Activated naive CD4-positive, alpha-beta T cell treated with anti-CD3 and anti-CD28 coated beads, Interleukin-2, amount 10 ng/mL, durations not matched to agents 7 days and 5 days (primary cell): Measurements from ENCODE around the gene ANLN.
A peak's percentile ranks its signal among the peaks of the same experiment; 100 is the strongest.
"Not testable (repeated sequence)": the region's sequence is repeated elsewhere in the genome, so short reads cannot be mapped to it uniquely, and the experiment has no call there.

Experiments
- CTCF ChIA-PET: fragments of 350-600 bp; sonication (Branson Sonifier 250); formaldehyde crosslinking; loops from one replicate; lab custom pipeline; 2021; ENCODE audit warnings: antibody characterized with exemption; lab: Charles Lee
- DNase-seq: peaks from one replicate; pipeline ENCODE4 v3.0.0-alpha.2; 2020
- H3K27ac Mint-ChIP-seq: one replicate; pipeline ENCODE4 v1.8.0; 2021; ENCODE audit warnings: mild to moderate bottlenecking, moderate library complexity, mixed read lengths
- H3K27me3 Mint-ChIP-seq: one replicate; pipeline ENCODE4 v1.8.0; 2021; ENCODE audit warnings: mild to moderate bottlenecking, mixed read lengths
- H3K36me3 Mint-ChIP-seq: one replicate; pipeline ENCODE4 v1.8.0; 2021; ENCODE audit warnings: mixed read lengths
- H3K4me1 Mint-ChIP-seq: one replicate; pipeline ENCODE4 v1.8.0; 2021; ENCODE audit warnings: mixed read lengths
- H3K4me3 Mint-ChIP-seq: one replicate; pipeline ENCODE4 v1.8.0; 2021; ENCODE audit warnings: mild to moderate bottlenecking, moderate library complexity, mixed read lengths
- H3K9me3 Mint-ChIP-seq: one replicate; pipeline ENCODE4 v1.8.0; 2021; ENCODE audit warnings: mixed read lengths

The ANLN gene

DNA sequence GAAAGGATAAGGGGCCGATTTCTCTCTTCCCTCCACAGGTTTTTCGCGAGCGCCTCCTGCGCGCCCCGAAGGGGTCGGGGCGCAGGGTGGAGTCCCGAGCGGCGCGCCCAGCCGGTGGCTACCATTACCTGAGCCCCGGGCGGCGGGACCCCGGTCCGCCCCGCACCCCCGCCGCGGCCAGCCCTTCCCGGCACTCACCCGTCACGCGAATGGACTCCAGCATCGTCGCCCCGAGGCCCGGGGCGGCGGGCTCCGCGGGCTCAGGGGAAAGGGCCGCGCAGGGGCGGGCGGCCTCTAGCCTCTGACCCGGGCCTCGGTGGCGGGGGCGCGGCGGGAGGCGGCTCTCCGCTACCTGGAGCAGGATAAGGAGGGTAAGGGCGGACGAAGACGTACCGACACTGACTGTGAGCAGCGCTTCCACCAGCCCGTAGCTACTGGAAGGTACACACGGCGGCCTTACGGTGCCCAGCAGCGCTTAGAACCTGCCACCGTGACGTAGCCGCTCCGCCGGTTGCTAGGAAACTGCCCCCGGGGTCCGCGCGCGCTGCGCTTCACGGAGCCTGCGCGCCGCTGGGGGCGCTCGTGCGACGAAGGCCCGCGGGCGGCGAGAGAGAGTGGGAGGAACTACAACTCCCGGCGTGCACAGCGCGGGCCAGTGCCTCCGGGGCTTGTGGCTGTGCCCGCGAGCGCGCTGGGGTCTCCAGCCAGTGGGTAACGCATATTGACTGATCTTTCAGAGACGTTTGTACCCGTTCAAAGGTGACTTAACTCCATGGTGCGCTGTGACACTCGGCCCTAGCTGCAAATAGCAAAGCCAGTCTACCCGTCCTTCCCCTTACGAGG lies 22.7 kb upstream of the ANLN start:
- H3K27ac Mint-ChIP-seq = peak overlapping the region; percentile 60
- H3K36me3 Mint-ChIP-seq = peaks cover 1% of the 10 kb centered on the region
- H3K9me3 Mint-ChIP-seq = no peaks in the 10 kb centered on the region
- CTCF ChIA-PET = interaction anchor here (0.6 to 2.0 kb wide), 7 partner anchors 11 to 701 kb away, joined by 3 to 11 read pairs (median 4); partner anchors contain the start of gene ANLN
- peaks cover 20% of the 10 kb centered on the region for H3K4me1 Mint-ChIP-seq
- H3K4me3 Mint-ChIP-seq = peak overlapping the region; percentile 88
- H3K27me3 Mint-ChIP-seq = peaks cover 44% of the 10 kb centered on the region
- DNase-seq = peak; percentile 93

DNA sequence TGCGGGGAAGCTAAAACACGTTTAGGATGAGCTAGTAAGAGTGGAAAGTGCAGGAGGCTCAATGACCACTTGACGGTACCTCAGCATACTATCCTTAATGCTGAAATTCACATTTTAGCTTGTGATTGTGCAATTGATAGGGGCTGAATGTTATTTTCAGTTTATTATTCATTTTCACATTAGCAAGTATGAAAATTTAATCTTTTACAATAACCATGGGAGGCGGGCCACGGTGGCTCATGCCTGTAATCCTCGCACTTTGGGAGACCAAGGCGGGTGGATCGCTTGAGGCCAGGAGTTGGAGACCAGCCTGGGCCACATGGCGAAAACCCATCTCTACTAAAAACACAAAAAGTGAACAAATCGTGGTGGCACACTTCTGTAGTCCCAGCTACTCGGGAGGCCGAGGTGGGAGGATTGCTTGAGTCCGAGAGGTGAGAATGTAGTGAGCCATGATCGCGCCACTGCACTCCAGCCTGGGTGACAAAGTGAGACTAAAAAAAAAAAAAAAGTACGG lies 22.0 kb upstream of the ANLN start:
- Mint-ChIP-seq H3K27me3 (peaks cover 41% of the 10 kb centered on the region), H3K27ac (peak overlapping the region; percentile 60)

DNA sequence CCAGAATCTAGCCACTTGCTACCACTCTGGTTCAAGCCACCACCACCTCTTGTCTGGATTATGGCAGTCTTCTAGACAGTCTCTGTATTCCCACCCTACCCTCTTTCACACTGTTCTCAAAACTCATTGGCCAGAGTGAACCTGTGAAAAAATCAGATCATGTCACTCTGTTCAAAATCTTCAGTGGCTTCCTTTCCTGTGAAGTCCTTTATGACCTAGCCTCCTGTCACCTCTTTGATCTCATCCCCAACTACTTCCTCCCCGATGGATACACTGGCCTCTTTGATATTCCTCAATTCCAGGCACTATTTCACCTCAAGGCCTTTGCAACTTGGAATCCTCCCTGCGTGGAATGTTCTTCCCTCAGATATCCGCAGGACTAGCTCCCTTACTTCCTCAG lies 21.2 kb upstream of the ANLN start:
- Mint-ChIP-seq H3K4me1 (peaks cover 20% of the 10 kb centered on the region), H3K27me3 (peaks cover 41% of the 10 kb centered on the region), H3K36me3 (peaks cover 1% of the 10 kb centered on the region), H3K27ac (no peak overlapping the region), H3K4me3 (peak overlapping the region; percentile 37), H3K9me3 (no peaks in the 10 kb centered on the region)
- CTCF ChIA-PET = interaction anchor here (2.0 kb wide), 1 partner anchor 21 kb away, joined by 11 read pairs; the partner anchor contains the start of gene ANLN
- no peak for DNase-seq

More for the DNA sequence above, 22.0 kb upstream of the ANLN start:
- CTCF ChIA-PET = interaction anchor here (0.6 to 2.0 kb wide), 5 partner anchors 10 to 700 kb away, joined by 3 to 11 read pairs (median 4); partner anchors contain the start of gene ANLN
- Mint-ChIP-seq H3K9me3 (no peaks in the 10 kb centered on the region), H3K4me3 (peak overlapping the region; percentile 88), H3K4me1 (peaks cover 20% of the 10 kb centered on the region), H3K36me3 (peaks cover 1% of the 10 kb centered on the region)
- DNase-seq = no peak

DNA sequence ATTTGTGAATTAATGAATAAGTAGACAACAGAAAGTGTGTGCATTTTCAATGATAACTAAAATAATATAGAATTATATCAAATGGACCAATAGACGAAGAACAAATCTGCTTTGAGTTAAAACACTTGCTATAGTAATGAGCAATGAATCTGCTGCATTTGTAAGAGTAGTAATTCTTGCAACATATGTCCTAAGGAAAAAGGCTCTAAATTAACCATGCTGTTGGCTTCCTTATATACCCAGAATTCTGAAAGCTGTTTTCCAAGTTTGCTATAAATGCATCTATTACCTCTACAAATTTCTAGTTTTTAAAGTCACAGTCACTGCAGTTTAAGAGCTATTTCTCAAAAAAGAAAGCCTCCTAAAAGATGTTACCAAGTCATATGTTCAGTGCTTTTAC lies 20.5 kb upstream of the ANLN start:
- peaks cover 20% of the 10 kb centered on the region for H3K4me1 Mint-ChIP-seq
- peaks cover 1% of the 10 kb centered on the region for H3K36me3 Mint-ChIP-seq
- CTCF ChIA-PET = no interaction called here
- H3K9me3 Mint-ChIP-seq = no peaks in the 10 kb centered on the region
- peaks cover 38% of the 10 kb centered on the region for H3K27me3 Mint-ChIP-seq
- no peak overlapping the region for H3K27ac Mint-ChIP-seq
- no peak overlapping the region for H3K4me3 Mint-ChIP-seq
- no peak for DNase-seq

DNA sequence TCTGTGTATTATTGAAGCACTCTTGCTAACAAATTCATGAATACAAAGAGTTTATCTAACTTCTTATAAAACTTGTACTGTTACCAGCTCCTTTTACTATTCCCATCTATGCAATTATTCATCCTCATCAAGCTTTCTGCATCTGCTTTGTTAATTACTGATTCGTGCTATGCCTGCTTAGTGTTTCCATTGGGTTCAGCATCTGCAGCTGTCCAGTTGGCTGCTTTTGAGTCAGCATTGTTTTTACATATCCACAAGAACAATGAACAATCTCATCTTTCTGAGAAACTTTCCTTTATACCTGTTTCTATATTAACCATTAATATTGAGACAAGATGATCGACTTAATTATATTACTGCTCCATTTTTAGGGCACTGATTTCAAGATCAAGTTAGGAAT lies 19.6 kb upstream of the ANLN start:
- CTCF ChIA-PET = no interaction called here
- H3K36me3 Mint-ChIP-seq = peaks cover 1% of the 10 kb centered on the region
- peaks cover 20% of the 10 kb centered on the region for H3K4me1 Mint-ChIP-seq

DNA sequence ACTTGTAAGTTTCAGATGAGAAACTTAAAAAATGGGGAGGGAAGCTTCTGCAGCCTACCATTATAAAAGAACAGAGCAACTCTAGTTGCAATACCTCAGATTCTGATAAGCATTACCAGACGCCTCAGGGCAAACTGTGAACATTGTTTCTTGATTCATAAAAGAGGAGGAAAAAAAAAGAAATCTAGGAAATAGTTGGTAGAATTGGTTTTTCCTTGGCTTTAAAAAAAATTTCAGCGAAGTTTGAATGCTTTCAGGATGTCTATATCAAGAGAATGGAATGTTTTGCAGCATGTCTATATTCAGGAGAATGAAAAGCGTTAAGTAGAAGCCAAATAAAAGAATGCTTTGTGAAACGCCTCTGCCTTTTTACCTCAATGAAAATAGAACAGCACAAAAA lies 17.5 kb upstream of the ANLN start:
- CTCF ChIA-PET = no interaction called here
- Mint-ChIP-seq H3K4me1 (peaks cover 16% of the 10 kb centered on the region), H3K27me3 (peaks cover 20% of the 10 kb centered on the region), H3K9me3 (no peaks in the 10 kb centered on the region), H3K36me3 (peaks cover 1% of the 10 kb centered on the region), H3K4me3 (no peak overlapping the region), H3K27ac (no peak overlapping the region)
- no peak for DNase-seq

More for the DNA sequence above, 19.6 kb upstream of the ANLN start:
- Mint-ChIP-seq H3K27ac (no peak overlapping the region), H3K27me3 (peaks cover 33% of the 10 kb centered on the region), H3K4me3 (no peak overlapping the region), H3K9me3 (no peaks in the 10 kb centered on the region)
- DNase-seq = no peak

DNA sequence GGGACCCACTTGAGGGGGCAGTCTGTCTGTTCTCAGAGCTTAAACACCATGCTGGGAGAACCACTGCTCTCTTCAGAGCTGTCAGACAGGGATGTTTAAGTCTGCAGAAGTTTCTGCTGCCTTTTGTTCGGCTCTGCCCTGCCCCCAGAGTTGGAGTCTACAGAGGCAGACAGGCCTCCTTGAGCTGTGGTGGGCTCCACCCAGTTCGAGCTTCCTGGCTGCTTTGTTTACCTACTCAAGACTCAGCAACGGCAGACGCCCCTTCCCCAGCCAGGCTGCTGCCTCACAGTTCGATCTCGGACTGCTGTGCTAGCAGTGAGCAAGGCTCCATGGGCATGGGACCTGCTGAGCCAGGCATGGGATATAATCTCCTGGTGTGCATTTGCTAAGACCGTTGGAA lies 11.1 kb upstream of the ANLN start:
- Mint-ChIP-seq H3K36me3 (peaks cover 15% of the 10 kb centered on the region), H3K4me1 (peaks cover 23% of the 10 kb centered on the region), H3K27me3 (peaks cover 28% of the 10 kb centered on the region), H3K27ac (peak overlapping the region; percentile 62), H3K9me3 (peaks cover 18% of the 10 kb centered on the region)
- CTCF ChIA-PET = interaction anchor here (1.9 kb wide), 1 partner anchor 12 kb away, joined by 5 read pairs; a partner anchor contains a TSS
- peak; percentile 57 for DNase-seq
- not testable (repeated sequence) for H3K4me3 Mint-ChIP-seq

DNA sequence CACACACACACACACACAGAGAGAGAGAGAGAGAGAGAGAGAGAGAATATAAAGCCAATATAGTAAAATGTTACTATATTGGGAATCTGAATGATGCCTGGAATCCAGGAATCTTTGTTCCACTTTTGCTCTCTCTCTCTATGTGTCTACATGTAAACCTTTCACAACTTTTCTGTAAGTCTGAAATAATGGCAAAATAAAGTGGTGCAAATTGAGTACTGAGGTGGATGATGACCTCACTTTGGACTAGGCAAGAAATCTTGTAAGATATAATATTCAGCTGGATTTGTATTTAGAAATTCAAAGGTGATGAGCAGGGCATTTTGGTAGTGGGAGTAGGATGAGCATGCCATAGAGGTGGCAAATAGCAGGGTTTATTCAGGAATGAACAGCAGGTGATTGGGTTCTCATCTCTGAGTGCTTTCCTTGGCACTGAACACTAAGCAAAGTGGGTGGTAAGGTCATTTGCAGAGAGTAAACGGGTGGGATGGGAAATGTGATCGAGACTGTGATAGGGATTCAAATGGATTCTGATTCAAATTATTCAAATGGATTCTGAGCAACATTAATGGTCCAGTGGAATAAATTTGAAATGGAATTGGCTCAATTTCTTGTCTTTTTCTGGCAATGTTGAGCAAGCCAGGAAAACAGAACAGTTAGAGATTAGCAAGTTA lies 9.7 kb upstream of the ANLN start:
- Mint-ChIP-seq H3K27ac (no peak overlapping the region), H3K4me1 (peaks cover 23% of the 10 kb centered on the region), H3K27me3 (peaks cover 28% of the 10 kb centered on the region), H3K9me3 (peaks cover 18% of the 10 kb centered on the region), H3K36me3 (peaks cover 15% of the 10 kb centered on the region), H3K4me3 (no peak overlapping the region)
- DNase-seq = no peak
- CTCF ChIA-PET = interaction anchor here (1.4 kb wide), 1 partner anchor 12 kb away, joined by 4 read pairs; no protein-coding TSS in a partner anchor

DNA sequence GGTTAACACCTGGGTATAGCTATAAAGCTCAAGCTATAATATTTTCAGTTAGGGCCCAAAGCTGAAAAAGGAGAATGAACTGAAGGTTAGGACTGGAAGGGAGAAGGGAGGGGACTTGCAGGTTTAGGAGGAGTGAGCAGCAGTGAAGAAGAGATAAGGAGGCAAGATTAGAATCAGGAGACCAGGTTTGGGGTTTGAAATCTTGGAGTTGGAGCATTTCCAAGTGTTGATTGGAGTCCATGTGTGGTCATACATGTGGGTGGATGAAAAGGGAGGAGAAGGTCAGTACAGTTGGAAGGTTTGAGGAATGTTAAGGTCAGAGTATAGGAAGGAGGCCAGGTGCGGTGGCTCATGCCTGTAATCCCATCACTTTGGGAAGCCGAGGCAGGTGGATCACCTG lies 8.6 kb upstream of the ANLN start:
- CTCF ChIA-PET = interaction anchor here (1.4 kb wide), 1 partner anchor 13 kb away, joined by 4 read pairs; no protein-coding TSS in a partner anchor
- H3K4me1 Mint-ChIP-seq = peaks cover 23% of the 10 kb centered on the region
- no peak overlapping the region for H3K27ac Mint-ChIP-seq
- peaks cover 31% of the 10 kb centered on the region for H3K27me3 Mint-ChIP-seq
- H3K9me3 Mint-ChIP-seq = peaks cover 18% of the 10 kb centered on the region
- H3K36me3 Mint-ChIP-seq = peaks cover 15% of the 10 kb centered on the region
- no peak for DNase-seq
- no peak overlapping the region for H3K4me3 Mint-ChIP-seq

DNA sequence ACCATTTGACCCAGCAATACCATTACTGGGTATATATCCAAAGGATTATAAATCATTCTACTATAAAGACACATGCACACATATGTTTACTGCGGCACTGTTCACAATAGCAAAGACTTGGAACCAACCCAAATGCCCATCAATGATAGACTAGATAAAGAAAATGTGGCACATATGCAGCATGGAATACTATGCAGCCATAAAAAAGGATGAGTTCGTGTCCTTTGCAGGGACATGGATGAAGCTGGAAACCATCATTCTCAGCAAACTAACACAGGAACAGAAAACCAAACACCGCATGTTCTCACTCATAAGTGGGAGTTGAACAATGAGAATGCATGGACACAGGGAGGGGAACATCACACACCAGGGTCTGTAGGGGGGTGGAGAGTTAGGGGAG lies 6.4 kb upstream of the ANLN start:
- H3K27me3 Mint-ChIP-seq = peaks cover 29% of the 10 kb centered on the region
- H3K27ac Mint-ChIP-seq, H3K36me3 Mint-ChIP-seq, CTCF ChIA-PET, H3K4me3 Mint-ChIP-seq, DNase-seq: not testable (repeated sequence)
- H3K9me3 Mint-ChIP-seq = peaks cover 13% of the 10 kb centered on the region
- H3K4me1 Mint-ChIP-seq = peaks cover 14% of the 10 kb centered on the region

DNA sequence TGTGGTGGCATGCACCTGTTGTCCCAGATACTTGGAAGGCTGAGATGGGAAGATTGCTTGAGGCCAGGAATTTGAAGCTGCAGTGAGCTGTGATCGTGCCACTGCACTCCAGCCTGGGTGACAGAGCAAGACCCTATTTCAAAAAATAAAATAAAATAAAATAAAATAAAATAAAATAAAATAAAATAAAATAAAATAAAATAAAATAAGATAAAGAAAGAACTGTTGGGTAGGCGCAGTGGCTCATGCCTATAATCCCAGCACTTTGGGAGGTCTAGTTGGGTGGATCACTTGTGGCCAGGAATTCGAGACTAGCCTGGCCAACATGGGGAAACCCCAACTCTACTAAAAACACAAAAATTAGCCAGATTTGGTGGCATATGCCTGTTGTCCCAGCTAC lies 4.0 kb upstream of the ANLN start:
- H3K4me3 Mint-ChIP-seq, H3K36me3 Mint-ChIP-seq, H3K9me3 Mint-ChIP-seq, DNase-seq, CTCF ChIA-PET, H3K27ac Mint-ChIP-seq, H3K4me1 Mint-ChIP-seq: not testable (repeated sequence)
- peaks cover 29% of the 10 kb centered on the region for H3K27me3 Mint-ChIP-seq

DNA sequence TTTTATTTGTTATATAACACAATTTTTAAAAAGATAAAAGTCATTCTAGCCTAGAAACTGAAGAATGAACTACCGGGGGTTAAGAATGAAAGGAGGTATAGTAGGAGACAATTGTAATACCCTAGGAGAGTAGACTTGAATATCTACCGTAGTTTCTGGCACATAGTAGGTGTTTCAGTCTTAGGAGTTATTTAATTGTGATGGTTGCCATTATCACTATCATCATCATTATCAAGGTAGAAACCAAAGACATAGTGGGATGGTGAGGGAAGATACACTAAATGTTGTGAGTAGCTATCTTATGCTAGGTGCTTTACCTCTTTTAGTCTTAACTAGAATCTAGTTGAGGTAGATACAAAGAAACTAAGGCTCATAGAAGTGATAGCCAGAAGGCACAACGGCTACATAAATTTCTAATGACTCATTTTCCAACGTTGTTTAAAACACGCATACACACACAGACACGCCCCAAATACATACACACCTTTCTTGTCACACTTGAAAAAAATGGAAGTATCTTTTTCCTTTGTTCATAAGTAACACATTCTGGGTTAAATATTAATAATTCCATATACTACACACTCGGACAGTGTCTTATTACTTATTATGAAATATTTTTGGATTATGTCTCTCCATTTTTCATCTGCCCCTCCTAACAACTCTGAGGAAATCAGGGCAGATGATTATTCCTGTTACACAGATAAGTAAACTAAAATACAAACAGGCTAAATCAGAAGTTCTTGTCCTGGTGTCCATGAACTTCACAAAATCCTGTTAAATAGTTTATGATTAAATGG lies 2.0 kb upstream of the ANLN start:
- no peaks in the 10 kb centered on the region for H3K9me3 Mint-ChIP-seq
- peaks cover 9% of the 10 kb centered on the region for H3K36me3 Mint-ChIP-seq
- H3K4me3 Mint-ChIP-seq = no peak overlapping the region
- peaks cover 24% of the 10 kb centered on the region for H3K4me1 Mint-ChIP-seq
- CTCF ChIA-PET = interaction anchor here (0.7 to 2.4 kb wide), 2 partner anchors 19 to 20 kb away, joined by 3 to 11 read pairs; a partner anchor contains a TSS
- peaks cover 20% of the 10 kb centered on the region for H3K27me3 Mint-ChIP-seq
- no peak for DNase-seq
- no peak overlapping the region for H3K27ac Mint-ChIP-seq

DNA sequence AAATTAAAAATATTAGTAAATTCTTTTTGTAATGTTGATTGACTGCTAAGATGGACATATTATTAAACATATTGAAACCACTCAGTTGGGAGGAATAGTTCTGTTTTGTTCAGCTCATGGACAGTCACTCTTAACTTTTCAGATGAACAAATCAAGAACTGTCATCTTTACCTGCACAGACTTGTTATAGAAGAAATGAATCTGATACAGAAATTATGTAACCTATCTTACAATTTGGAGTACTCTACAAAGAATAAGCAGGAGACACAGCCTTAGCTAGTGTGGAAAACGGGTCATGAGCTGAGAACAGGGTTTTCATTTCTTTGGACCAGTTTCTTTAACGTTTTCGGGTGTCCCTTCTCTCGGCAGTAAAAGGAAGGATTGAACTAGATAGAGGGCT lies 1.2 kb upstream of the ANLN start:
- Mint-ChIP-seq H3K9me3 (no peaks in the 10 kb centered on the region), H3K36me3 (peaks cover 16% of the 10 kb centered on the region), H3K27ac (peak overlapping the region; percentile 19), H3K4me3 (peak overlapping the region; percentile 51), H3K27me3 (peaks cover 20% of the 10 kb centered on the region), H3K4me1 (peaks cover 31% of the 10 kb centered on the region)
- CTCF ChIA-PET = interaction anchor here (2.4 kb wide), 1 partner anchor 21 kb away, joined by 11 read pairs; a partner anchor contains a TSS
- DNase-seq = no peak
